Fibroblast of pulmonary artery (primary cell): ENCODE results near the gene CMTM7.

Experiments
- DNase-seq: peaks from one replicate; pipeline ENCODE4 v3.0.0-alpha.2; 2010; ENCODE audit warnings: low read depth
- H3K4me3 ChIP-seq: replicated peaks from 2 replicates; pipeline ENCODE4 v1.5.1; 2011; ENCODE audit warnings: low read depth, mild to moderate bottlenecking, control low read depth, low read length, moderate library complexity
- CTCF ChIP-seq: IDR thresholded peaks from 2 replicates; pipeline ENCODE4 v1.5.1; 2011; ENCODE audit warnings: mild to moderate bottlenecking, control low read depth, low read length, inconsistent platforms; ENCODE audit errors: missing control alignments

CMTM7 gene

GRCh38 chr3:32422943-32423342 is 31.3 kb downstream of the CMTM7 start:
- DNase-seq, result no peak
- TF ChIP-seq CTCF, result no peak
- no peak overlapping the region for H3K4me3 ChIP-seq

GRCh38 chr3:32423534-32423933 is 31.9 kb downstream of the CMTM7 start:
- DNase-seq, result no peak
- H3K4me3 ChIP-seq, result no peak overlapping the region
- no peak for TF ChIP-seq CTCF

- H3K4me3 ChIP-seq, result no peak overlapping the region
- DNase-seq, result no peak
- no peak for TF ChIP-seq CTCF
These were observed 32.4 kb downstream of the CMTM7 start for GRCh38 chr3:32423956-32424557.

- no peak overlapping the region for H3K4me3 ChIP-seq
- no peak for TF ChIP-seq CTCF
- DNase-seq, result no peak
These were observed 33.1 kb downstream of the CMTM7 start for GRCh38 chr3:32424581-32425250.

- H3K4me3 ChIP-seq, result no peak overlapping the region
- DNase-seq, result no peak
- no peak for TF ChIP-seq CTCF
These were observed 36.7 kb downstream of the CMTM7 start for GRCh38 chr3:32428092-32429068.

GRCh38 chr3:32430900-32431299 is 39.2 kb downstream of the CMTM7 start:
- TF ChIP-seq CTCF, result no peak
- DNase-seq, result no peak
- H3K4me3 ChIP-seq, result no peak overlapping the region
